Esophagus muscularis mucosa (tissue), 3 donors: Measurements from ENCODE around the gene DIAPH3.

Experiments used
- POLR2A ChIP-seq: fragments of 450-650 bp; IDR thresholded peaks from one replicate; pipeline ENCODE4 v1.6.1; 2017; ENCODE audit warnings: antibody characterized with exemption, moderate library complexity, mild to moderate bottlenecking, low read depth
- POLR2AphosphoS5 ChIP-seq, 2 donors: sonication (generic); formaldehyde crosslinking; IDR thresholded peaks; one replicate each; pipeline ENCODE4 v1.6.1; 2017; ENCODE audit warnings: antibody characterized with exemption in 2 of 2
- TF ChIP-seq, protein P1 (sequence below), 3 experiments: fragments of 200-600 bp in 2 of 3; fragments of 450-650 bp in 1 of 3; sonication (generic) in 2 of 3; IDR thresholded peaks; one replicate each; pipeline ENCODE4 v1.5.1; 2017 to 2019; ENCODE audit warnings: antibody characterized with exemption in 3 of 3, mild to moderate bottlenecking in 2 of 3, moderate library complexity in 1 of 3

DNA sequence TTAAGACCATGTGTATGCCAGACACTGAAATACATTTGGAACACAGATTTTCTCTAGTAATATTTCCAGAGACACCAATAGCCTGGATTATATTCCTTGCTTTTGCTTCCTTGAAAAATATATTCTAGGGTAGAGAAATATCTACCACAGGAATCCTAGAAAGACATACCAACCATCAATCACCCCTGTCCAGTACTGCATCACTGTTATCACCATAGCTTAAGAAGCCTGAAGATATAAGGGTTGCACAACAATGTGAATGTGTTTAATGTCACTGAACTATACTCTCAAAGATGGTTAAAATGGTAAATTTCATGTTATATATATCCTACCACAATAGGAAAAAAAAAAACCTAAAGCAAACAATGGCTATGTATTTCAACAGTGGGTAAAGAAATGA, 163.6 kb downstream of the DIAPH3 start:
- TF ChIP-seq, protein P1, sequence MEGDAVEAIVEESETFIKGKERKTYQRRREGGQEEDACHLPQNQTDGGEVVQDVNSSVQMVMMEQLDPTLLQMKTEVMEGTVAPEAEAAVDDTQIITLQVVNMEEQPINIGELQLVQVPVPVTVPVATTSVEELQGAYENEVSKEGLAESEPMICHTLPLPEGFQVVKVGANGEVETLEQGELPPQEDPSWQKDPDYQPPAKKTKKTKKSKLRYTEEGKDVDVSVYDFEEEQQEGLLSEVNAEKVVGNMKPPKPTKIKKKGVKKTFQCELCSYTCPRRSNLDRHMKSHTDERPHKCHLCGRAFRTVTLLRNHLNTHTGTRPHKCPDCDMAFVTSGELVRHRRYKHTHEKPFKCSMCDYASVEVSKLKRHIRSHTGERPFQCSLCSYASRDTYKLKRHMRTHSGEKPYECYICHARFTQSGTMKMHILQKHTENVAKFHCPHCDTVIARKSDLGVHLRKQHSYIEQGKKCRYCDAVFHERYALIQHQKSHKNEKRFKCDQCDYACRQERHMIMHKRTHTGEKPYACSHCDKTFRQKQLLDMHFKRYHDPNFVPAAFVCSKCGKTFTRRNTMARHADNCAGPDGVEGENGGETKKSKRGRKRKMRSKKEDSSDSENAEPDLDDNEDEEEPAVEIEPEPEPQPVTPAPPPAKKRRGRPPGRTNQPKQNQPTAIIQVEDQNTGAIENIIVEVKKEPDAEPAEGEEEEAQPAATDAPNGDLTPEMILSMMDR (IDR thresholded peaks at IDR 0.05) = no peak
- no peak for TF ChIP-seq POLR2AphosphoS5 (IDR thresholded peaks at IDR 0.05)
- no peak for TF ChIP-seq POLR2A
